Measurements from ENCODE around the gene STEAP1. TPM values are rescaled to one million over a fixed set of nuclear protein-coding genes. Genes with fewer than 3 reads are reported as not detected.

The STEAP1 gene
- polyA plus RNA-seq, 3 donors, result not detected

DNA sequence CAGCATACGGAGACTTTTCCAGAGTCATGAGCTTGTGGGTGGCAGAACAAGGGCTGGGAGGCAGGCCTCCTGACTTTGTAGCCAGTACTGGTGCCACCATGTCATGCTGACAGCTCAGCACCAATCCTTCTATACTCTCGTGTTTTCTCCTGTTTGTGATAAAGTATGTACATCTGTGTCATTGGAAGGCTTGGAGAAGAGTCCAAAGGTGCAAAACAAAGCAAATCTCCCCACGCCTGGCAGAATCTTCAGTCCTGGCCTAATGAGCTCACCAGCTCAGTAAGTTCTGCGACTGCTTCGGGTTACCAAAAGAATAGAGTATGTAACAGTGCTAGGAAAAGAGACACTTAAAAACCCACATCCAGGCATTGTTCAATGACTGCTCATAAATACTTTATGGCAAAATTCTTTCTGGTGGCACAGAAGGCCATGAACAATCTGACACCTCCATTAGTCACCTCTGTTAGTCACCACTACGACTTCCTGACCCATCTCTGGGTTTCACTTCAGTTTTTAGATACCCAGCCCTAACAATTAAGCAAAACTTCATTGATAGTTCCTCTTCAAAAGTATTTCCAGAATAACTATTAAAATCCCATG, 24.5 kb downstream of the STEAP1 start:
- H3K4me2 ChIP-seq (replicated peaks; ENCODE audit: extremely low read depth, low read length, poor library complexity, severe bottlenecking), result peak overlapping the region; percentile 24
- intact Hi-C loops (cut with micrococcal nuclease), result no loop called here
- Mint-ChIP-seq H3K27ac (peak overlapping the region; percentile 79 to 95 (median 88)), H3K9me3 (peaks cover 6 to 16% (median 11%) of the 10 kb centered on the region in 7 donors), H3K36me3 (no peaks in the 10 kb centered on the region), H3K4me1 (peaks cover 22% of the 10 kb centered on the region), H3K27me3 (ENCODE audit: low read depth in 3 of 3) (peaks cover 0 to 1% (median 0%) of the 10 kb centered on the region in 3 donors), H3K4me3 (no peak overlapping the region)
- TF ChIP-seq, protein P1, sequence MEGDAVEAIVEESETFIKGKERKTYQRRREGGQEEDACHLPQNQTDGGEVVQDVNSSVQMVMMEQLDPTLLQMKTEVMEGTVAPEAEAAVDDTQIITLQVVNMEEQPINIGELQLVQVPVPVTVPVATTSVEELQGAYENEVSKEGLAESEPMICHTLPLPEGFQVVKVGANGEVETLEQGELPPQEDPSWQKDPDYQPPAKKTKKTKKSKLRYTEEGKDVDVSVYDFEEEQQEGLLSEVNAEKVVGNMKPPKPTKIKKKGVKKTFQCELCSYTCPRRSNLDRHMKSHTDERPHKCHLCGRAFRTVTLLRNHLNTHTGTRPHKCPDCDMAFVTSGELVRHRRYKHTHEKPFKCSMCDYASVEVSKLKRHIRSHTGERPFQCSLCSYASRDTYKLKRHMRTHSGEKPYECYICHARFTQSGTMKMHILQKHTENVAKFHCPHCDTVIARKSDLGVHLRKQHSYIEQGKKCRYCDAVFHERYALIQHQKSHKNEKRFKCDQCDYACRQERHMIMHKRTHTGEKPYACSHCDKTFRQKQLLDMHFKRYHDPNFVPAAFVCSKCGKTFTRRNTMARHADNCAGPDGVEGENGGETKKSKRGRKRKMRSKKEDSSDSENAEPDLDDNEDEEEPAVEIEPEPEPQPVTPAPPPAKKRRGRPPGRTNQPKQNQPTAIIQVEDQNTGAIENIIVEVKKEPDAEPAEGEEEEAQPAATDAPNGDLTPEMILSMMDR (IDR thresholded peaks at IDR 0.05), result no peak
- H3K9me3 ChIP-seq (replicated peaks in 1 of 2; ENCODE audit: control insufficient read depth in 1 of 2, insufficient read depth in 1 of 2, low read length in 2 of 2), result peaks cover 10 to 14% of the 10 kb centered on the region in 2 donors
- H3K4me1 ChIP-seq (ENCODE audit: control insufficient read depth in 1 of 2, insufficient read depth in 2 of 2, low read length in 2 of 2), result peaks cover 16 to 27% of the 10 kb centered on the region in 2 donors
- no peaks in the 10 kb centered on the region for H3K36me3 ChIP-seq (replicated peaks in 1 of 2; ENCODE audit: control insufficient read depth in 1 of 2, insufficient read depth in 2 of 2, low read length in 2 of 2)
- H3K9ac ChIP-seq (ENCODE audit: insufficient read depth, low read length, poor library complexity, severe bottlenecking), result no peak overlapping the region
- 50% methylated on average over 2 of the region's 6 CpGs for WGBS (ENCODE audit: insufficient coverage)
- H4K20me1 ChIP-seq (ENCODE audit: insufficient read depth, low read length), result no peaks in the 10 kb centered on the region
- no peaks in the 10 kb centered on the region for H3K79me2 ChIP-seq (ENCODE audit: insufficient read depth, low read length)
- H3K27me3 ChIP-seq (ENCODE audit: control insufficient read depth in 2 of 2, insufficient read depth in 2 of 2, low read length in 2 of 2), result no peaks in the 10 kb centered on the region
- H3K27ac ChIP-seq (ENCODE audit: low read depth in 1 of 2, low read length in 2 of 2), result peak overlapping the region in 1 of 2 donors; percentile 78
- peak overlapping the region in 1 of 3 experiments; percentile 6 for H3K4me3 ChIP-seq (replicated peaks in 1 of 3; ENCODE audit: low read depth in 2 of 3, low read length in 3 of 3)
- peak; percentile 68 to 86 (median 71) for DNase-seq
- H2AFZ ChIP-seq (ENCODE audit: insufficient read depth, low read depth, low read length, poor library complexity, severe bottlenecking), result no peak overlapping the region

DNA sequence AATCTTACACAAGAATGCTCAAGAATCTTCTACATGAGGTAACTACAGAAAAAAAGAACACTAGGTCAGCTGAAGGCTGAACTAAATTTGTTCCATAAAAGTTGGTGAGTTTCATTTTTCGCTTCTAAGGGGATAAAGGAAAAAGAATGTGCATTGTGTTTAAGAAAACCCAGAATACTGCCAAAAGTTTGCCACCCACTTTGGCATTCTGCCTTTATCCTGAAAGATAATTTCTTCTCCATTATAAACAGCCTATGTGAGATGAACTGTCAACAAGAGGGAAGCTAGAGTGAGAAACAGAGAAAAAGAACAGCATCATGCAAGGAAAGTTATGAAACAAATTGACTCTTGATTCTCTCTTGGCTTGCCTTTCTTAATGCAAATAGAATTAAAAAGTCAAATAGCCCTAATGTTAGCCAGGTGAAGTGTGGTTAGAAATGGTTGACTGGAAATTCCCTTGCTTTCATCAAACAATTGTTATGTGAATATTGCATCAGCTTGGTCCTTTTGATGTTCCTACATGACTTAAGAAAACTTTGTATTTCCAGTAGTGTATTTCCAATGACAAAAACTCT, 25.8 kb downstream of the STEAP1 start:
- Mint-ChIP-seq H3K4me1 (peaks cover 22% of the 10 kb centered on the region), H3K27ac (peak overlapping the region in 2 of 7 donors; percentile 62 to 68)

More for the DNA sequence above, 25.8 kb downstream of the STEAP1 start:
- TF ChIP-seq, protein P1 (IDR thresholded peaks at IDR 0.05), result no peak
- Histone ChIP-seq H3K36me3 (replicated peaks in 1 of 2; ENCODE audit: control insufficient read depth in 1 of 2, insufficient read depth in 2 of 2, low read length in 2 of 2) (no peaks in the 10 kb centered on the region), H3K4me1 (ENCODE audit: control insufficient read depth in 1 of 2, insufficient read depth in 2 of 2, low read length in 2 of 2) (peaks cover 16 to 27% of the 10 kb centered on the region in 2 donors), H3K4me3 (replicated peaks in 1 of 3; ENCODE audit: low read depth in 2 of 3, low read length in 3 of 3) (no peak overlapping the region), H4K20me1 (ENCODE audit: insufficient read depth, low read length) (no peaks in the 10 kb centered on the region), H2AFZ (ENCODE audit: insufficient read depth, low read depth, low read length, poor library complexity, severe bottlenecking) (no peak overlapping the region), H3K79me2 (ENCODE audit: insufficient read depth, low read length) (no peaks in the 10 kb centered on the region), H3K4me2 (replicated peaks; ENCODE audit: extremely low read depth, low read length, poor library complexity, severe bottlenecking) (no peak overlapping the region), H3K9me3 (replicated peaks in 1 of 2; ENCODE audit: control insufficient read depth in 1 of 2, insufficient read depth in 1 of 2, low read length in 2 of 2) (peaks cover 10 to 14% of the 10 kb centered on the region in 2 donors), H3K27me3 (ENCODE audit: control insufficient read depth in 2 of 2, insufficient read depth in 2 of 2, low read length in 2 of 2) (no peaks in the 10 kb centered on the region), H3K27ac (ENCODE audit: low read depth in 1 of 2, low read length in 2 of 2) (peak overlapping the region in 1 of 2 donors; percentile 1), H3K9ac (ENCODE audit: insufficient read depth, low read length, poor library complexity, severe bottlenecking) (no peak overlapping the region)
- no peaks in the 10 kb centered on the region for H3K36me3 Mint-ChIP-seq
- no peak overlapping the region for H3K4me3 Mint-ChIP-seq
- intact Hi-C loops (cut with micrococcal nuclease), result loop anchor here in 1 of 2 donors (5.0 kb wide), 1 partner anchor 167 kb away; the partner anchor contains the start of gene GTPBP10
- no peak for DNase-seq
- peaks cover 0 to 1% (median 0%) of the 10 kb centered on the region in 3 donors for H3K27me3 Mint-ChIP-seq (ENCODE audit: low read depth in 3 of 3)
- H3K9me3 Mint-ChIP-seq, result peaks cover 6 to 16% (median 11%) of the 10 kb centered on the region in 7 donors
- WGBS (ENCODE audit: insufficient coverage), result no CpG with 5 or more reads among the region's 1 CpG

All from CD14-positive monocyte (primary cell).